GM19467 (cell line): Measurements from ENCODE around the gene IFIT1.
"Not testable (repeated sequence)": the region's sequence is repeated elsewhere in the genome, so short reads cannot be mapped to it uniquely, and the experiment has no call there.

Experiments used
- ATAC-seq: cut with Tn5 transposase; IDR thresholded peaks from one replicate; pipeline ENCODE4 v1.9.1; 2021; ENCODE audit warnings: mild to moderate bottlenecking, moderate library complexity; ENCODE audit not compliant: unreplicated experiment

Gene IFIT1

GRCh38 chr10:89428877-89429276 is 36.5 kb downstream of the IFIT1 start:
- no peak for ATAC-seq

- no peak for ATAC-seq
Measured at GRCh38 chr10:89431977-89432376, 39.6 kb downstream of the IFIT1 start.

GRCh38 chr10:89438525-89438924 is 46.1 kb downstream of the IFIT1 start:
- ATAC-seq: no peak

GRCh38 chr10:89440226-89441009 is 48.0 kb downstream of the IFIT1 start:
- no peak for ATAC-seq

GRCh38 chr10:89442289-89442688 is 49.9 kb downstream of the IFIT1 start:
- ATAC-seq: no peak

- not testable (repeated sequence) for ATAC-seq
Measured at GRCh38 chr10:89444819-89445218, 52.4 kb downstream of the IFIT1 start.

- ATAC-seq: no peak
Measured at GRCh38 chr10:89450901-89451300, 58.5 kb downstream of the IFIT1 start.

- ATAC-seq: no peak
Measured at GRCh38 chr10:89452193-89452592, 59.8 kb downstream of the IFIT1 start.

GRCh38 chr10:89454561-89455347 is 62.3 kb downstream of the IFIT1 start:
- ATAC-seq: no peak
